ENCODE data around the gene RBM38.

The RBM38 gene

GRCh38 chr20:57375652-57376230, 15.5 kb upstream of the RBM38 start:
- no peak for DNase-seq

- no peak for DNase-seq
Observed at GRCh38 chr20:57377350-57377749, 13.8 kb upstream of the RBM38 start.

GRCh38 chr20:57378107-57378506, 13.1 kb upstream of the RBM38 start:
- DNase-seq = no peak

- no peak for DNase-seq
Observed at GRCh38 chr20:57378646-57379262, 12.4 kb upstream of the RBM38 start.

- DNase-seq = peak; percentile 28
Observed at GRCh38 chr20:57379263-57379647, 11.9 kb upstream of the RBM38 start.

GRCh38 chr20:57380081-57380750, 11.0 kb upstream of the RBM38 start:
- no peak for DNase-seq

- peak; percentile 86 for DNase-seq
Observed at GRCh38 chr20:57381596-57382503, 9.3 kb upstream of the RBM38 start.

GRCh38 chr20:57382516-57382915, 8.7 kb upstream of the RBM38 start:
- DNase-seq = no peak

- no peak for DNase-seq
Observed at GRCh38 chr20:57383447-57384347, 7.5 kb upstream of the RBM38 start.

- DNase-seq = no peak
Observed at GRCh38 chr20:57384486-57384885, 6.7 kb upstream of the RBM38 start.

- DNase-seq = no peak
Observed at GRCh38 chr20:57384953-57385761, 6.0 kb upstream of the RBM38 start.

- DNase-seq = no peak
Observed at GRCh38 chr20:57385940-57386339, 5.3 kb upstream of the RBM38 start.

- no peak for DNase-seq
Observed at GRCh38 chr20:57386762-57387161, 4.4 kb upstream of the RBM38 start.

GRCh38 chr20:57387463-57387862, 3.7 kb upstream of the RBM38 start:
- DNase-seq = no peak

- DNase-seq = no peak
Observed at GRCh38 chr20:57387945-57388371, 3.2 kb upstream of the RBM38 start.

- peak; percentile 68 for DNase-seq
Observed at GRCh38 chr20:57388953-57389694, 2.1 kb upstream of the RBM38 start.

- DNase-seq = peak; percentile 68
Observed at GRCh38 chr20:57389695-57390603, 1.2 kb upstream of the RBM38 start.

GRCh38 chr20:57391439-57392301, 474 bp downstream of the RBM38 start:
- peak; percentile 29 for DNase-seq

All from activated CD4-positive, alpha-beta T cell treated with anti-CD3 and anti-CD28 coated beads, Interleukin-2, Interleukin-6, amounts not matched to agents 100 ng/mL and 50 ng/mL, durations not matched to agents 16 hours and 8 hours (primary cell).